ENCODE measurements around the gene PRPSAP2. TPM values are rescaled to one million over a fixed set of nuclear protein-coding genes. Genes with fewer than 3 reads are reported as not detected.
A peak's percentile ranks its signal among the peaks of the same experiment; 100 is the strongest.

Gene PRPSAP2
- total RNA-seq, 5 donors from 2014 or later (not counting 1 experiment from before 2014, with no cell fraction given) = 27.4 to 49.6 (median 39.6) TPM

- Mint-ChIP-seq H3K36me3 (no peaks in the 10 kb centered on the region), H3K27ac (no peak overlapping the region), H3K4me3 (no peak overlapping the region), H3K4me1 (peaks cover 11 to 23% (median 18%) of the 10 kb centered on the region in 3 donors), H3K27me3 (peaks cover 0 to 3% of the 10 kb centered on the region in 2 donors), H3K9me3 (no peaks in the 10 kb centered on the region)
- Histone ChIP-seq H3K4me3 (ENCODE audit: control insufficient read depth in 1 of 2, extremely low read depth in 1 of 2, low read length in 1 of 2) (no peak overlapping the region), H3K27me3 (replicated peaks in 1 of 2; ENCODE audit: control insufficient read depth in 2 of 2, extremely low read depth in 1 of 2, insufficient read depth in 2 of 2, low read length in 1 of 2) (peaks cover 0 to 4% of the 10 kb centered on the region in 2 experiments), H3K4me1 (ENCODE audit: control insufficient read depth in 1 of 2, extremely low read depth in 1 of 2, insufficient read depth in 2 of 2, low read length in 2 of 2) (peaks cover 0 to 26% of the 10 kb centered on the region in 2 experiments), H3K9me3 (no peaks in the 10 kb centered on the region), H3K36me3 (ENCODE audit: control insufficient read depth in 2 of 2, extremely low read depth in 1 of 2, insufficient read depth in 1 of 2, low read length in 1 of 2) (no peaks in the 10 kb centered on the region), H3K27ac (ENCODE audit: low read length) (no peak overlapping the region)
- 82% methylated on average over 16 of the region's 16 CpGs for WGBS (ENCODE audit: insufficient coverage)
- POLR2A ChIA-PET = no interaction called here
- CTCF ChIA-PET = interaction anchor here (0.6 to 1.9 kb wide), 9 partner anchors 17 to 1022 kb away, joined by 3 to 10 read pairs (median 3); partner anchors contain the start of gene FAM83G (in 1 of the 2)
- ATAC-seq (replicated peaks in 1 of 4) (no peak), DNase-seq (peak in 1 of 35 experiments; percentile 32)
Measured at GRCh38 chr17:18961634-18962493, 103.9 kb downstream of the PRPSAP2 start.

- H3K27me3 Mint-ChIP-seq = peaks cover 0 to 3% of the 10 kb centered on the region in 2 donors
- Histone ChIP-seq H3K9me3 (no peaks in the 10 kb centered on the region), H3K27me3 (replicated peaks in 1 of 2; ENCODE audit: control insufficient read depth in 2 of 2, extremely low read depth in 1 of 2, insufficient read depth in 2 of 2, low read length in 1 of 2) (peaks cover 0 to 4% of the 10 kb centered on the region in 2 experiments), H3K27ac (ENCODE audit: low read length) (no peak overlapping the region), H3K4me1 (ENCODE audit: control insufficient read depth in 1 of 2, extremely low read depth in 1 of 2, insufficient read depth in 2 of 2, low read length in 2 of 2) (peaks cover 0 to 25% of the 10 kb centered on the region in 2 experiments), H3K4me3 (ENCODE audit: control insufficient read depth in 1 of 2, extremely low read depth in 1 of 2, low read length in 1 of 2) (no peak overlapping the region), H3K36me3 (ENCODE audit: control insufficient read depth in 2 of 2, extremely low read depth in 1 of 2, insufficient read depth in 1 of 2, low read length in 1 of 2) (no peaks in the 10 kb centered on the region)
- no peak overlapping the region for H3K4me3 Mint-ChIP-seq
- H3K27ac Mint-ChIP-seq = no peak overlapping the region
- ATAC-seq (replicated peaks in 1 of 4) (no peak), DNase-seq (no peak)
- no peaks in the 10 kb centered on the region for H3K36me3 Mint-ChIP-seq
- POLR2A ChIA-PET = no interaction called here
- CTCF ChIA-PET = interaction anchor here (0.6 to 1.9 kb wide), 2 partner anchors 19 to 49 kb away, joined by 3 to 10 read pairs; no protein-coding TSS in a partner anchor
- 85% methylated on average over 5 of the region's 6 CpGs for whole genome bisulfite sequencing (ENCODE audit: insufficient coverage)
- no peaks in the 10 kb centered on the region for H3K9me3 Mint-ChIP-seq
- peaks cover 10 to 23% (median 16%) of the 10 kb centered on the region in 3 donors for H3K4me1 Mint-ChIP-seq
Measured at GRCh38 chr17:18962494-18962815, 104.5 kb downstream of the PRPSAP2 start.

GRCh38 chr17:18963126-18964017 lies 105.4 kb downstream of the PRPSAP2 start:
- H3K36me3 ChIP-seq (ENCODE audit: control insufficient read depth in 2 of 2, extremely low read depth in 1 of 2, insufficient read depth in 1 of 2, low read length in 1 of 2) = no peaks in the 10 kb centered on the region
- H3K9me3 ChIP-seq = no peaks in the 10 kb centered on the region
- no peaks in the 10 kb centered on the region for H3K9me3 Mint-ChIP-seq
- no peak for DNase-seq
- H3K4me1 Mint-ChIP-seq = peaks cover 8 to 14% (median 12%) of the 10 kb centered on the region in 3 donors
- peaks cover 0 to 3% of the 10 kb centered on the region in 2 donors for H3K27me3 Mint-ChIP-seq
- H3K4me3 ChIP-seq (ENCODE audit: control insufficient read depth in 1 of 2, extremely low read depth in 1 of 2, low read length in 1 of 2) = no peak overlapping the region
- H3K4me1 ChIP-seq (ENCODE audit: control insufficient read depth in 1 of 2, extremely low read depth in 1 of 2, insufficient read depth in 2 of 2, low read length in 2 of 2) = peaks cover 0 to 25% of the 10 kb centered on the region in 2 experiments
- no peak overlapping the region for H3K27ac ChIP-seq (ENCODE audit: low read length)
- peaks cover 0 to 4% of the 10 kb centered on the region in 2 experiments for H3K27me3 ChIP-seq (replicated peaks in 1 of 2; ENCODE audit: control insufficient read depth in 2 of 2, extremely low read depth in 1 of 2, insufficient read depth in 2 of 2, low read length in 1 of 2)
- ChIA-PET CTCF (interaction anchor here in 1 of 2 donors (0.6 kb wide), 1 partner anchor 754 kb away, joined by 3 read pairs; no protein-coding TSS in a partner anchor), POLR2A (no interaction called here)
- ATAC-seq (replicated peaks in 1 of 4) = no peak
- WGBS (ENCODE audit: insufficient coverage) = 93% methylated on average over 20 of the region's 23 CpGs
- no peak overlapping the region for H3K27ac Mint-ChIP-seq
- H3K36me3 Mint-ChIP-seq = no peaks in the 10 kb centered on the region
- H3K4me3 Mint-ChIP-seq = no peak overlapping the region

DNA sequence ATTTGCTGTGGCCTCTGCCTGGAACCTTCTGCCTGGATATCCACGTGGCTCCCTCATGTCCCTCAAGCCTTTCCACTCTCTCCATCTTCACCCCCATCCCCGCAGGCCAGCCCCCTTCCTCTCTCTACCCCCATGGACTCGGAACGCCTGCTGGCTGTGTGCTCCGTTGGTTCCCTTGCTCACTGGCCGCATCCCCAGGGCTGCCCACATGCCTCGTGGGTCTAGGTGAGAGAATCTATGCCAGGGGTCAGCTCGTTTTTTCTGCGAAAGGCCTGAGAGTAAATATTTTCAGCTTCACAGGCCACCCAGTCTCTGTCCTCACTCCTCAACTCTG lies 106.1 kb downstream of the PRPSAP2 start:
- Mint-ChIP-seq H3K4me1 (peaks cover 8 to 12% (median 8%) of the 10 kb centered on the region in 3 donors), H3K27me3 (peaks cover 0 to 3% of the 10 kb centered on the region in 2 donors), H3K4me3 (no peak overlapping the region), H3K36me3 (no peaks in the 10 kb centered on the region), H3K27ac (no peak overlapping the region), H3K9me3 (no peaks in the 10 kb centered on the region)
- ChIA-PET POLR2A (no interaction called here), CTCF (interaction anchor here in 1 of 2 donors (0.6 kb wide), 1 partner anchor 754 kb away, joined by 3 read pairs; no protein-coding TSS in a partner anchor)
- 91% methylated on average over 9 of the region's 9 CpGs for WGBS (ENCODE audit: insufficient coverage)
- H3K9me3 ChIP-seq = no peaks in the 10 kb centered on the region
- ATAC-seq (replicated peaks in 1 of 4) = no peak
- H3K4me1 ChIP-seq (ENCODE audit: control insufficient read depth in 1 of 2, extremely low read depth in 1 of 2, insufficient read depth in 2 of 2, low read length in 2 of 2) = peaks cover 0 to 26% of the 10 kb centered on the region in 2 experiments
- no peak overlapping the region for H3K27ac ChIP-seq (ENCODE audit: low read length)
- no peak for DNase-seq
- peaks cover 0 to 4% of the 10 kb centered on the region in 2 experiments for H3K27me3 ChIP-seq (replicated peaks in 1 of 2; ENCODE audit: control insufficient read depth in 2 of 2, extremely low read depth in 1 of 2, insufficient read depth in 2 of 2, low read length in 1 of 2)
- H3K36me3 ChIP-seq (ENCODE audit: control insufficient read depth in 2 of 2, extremely low read depth in 1 of 2, insufficient read depth in 1 of 2, low read length in 1 of 2) = no peaks in the 10 kb centered on the region
- H3K4me3 ChIP-seq (ENCODE audit: control insufficient read depth in 1 of 2, extremely low read depth in 1 of 2, low read length in 1 of 2) = no peak overlapping the region

- DNase-seq (no peak), ATAC-seq (replicated peaks in 1 of 4) (no peak)
- Mint-ChIP-seq H3K4me3 (no peak overlapping the region), H3K27me3 (peaks cover 0 to 3% of the 10 kb centered on the region in 2 donors), H3K27ac (peak overlapping the region in 1 of 2 donors; percentile 17), H3K36me3 (no peaks in the 10 kb centered on the region), H3K9me3 (no peaks in the 10 kb centered on the region), H3K4me1 (peaks cover 7 to 15% (median 8%) of the 10 kb centered on the region in 3 donors)
- CTCF ChIA-PET = no interaction called here
- Histone ChIP-seq H3K27ac (ENCODE audit: low read length) (no peak overlapping the region), H3K36me3 (ENCODE audit: control insufficient read depth in 2 of 2, extremely low read depth in 1 of 2, insufficient read depth in 1 of 2, low read length in 1 of 2) (no peaks in the 10 kb centered on the region), H3K4me3 (ENCODE audit: control insufficient read depth in 1 of 2, extremely low read depth in 1 of 2, low read length in 1 of 2) (no peak overlapping the region), H3K9me3 (no peaks in the 10 kb centered on the region), H3K4me1 (ENCODE audit: control insufficient read depth in 1 of 2, extremely low read depth in 1 of 2, insufficient read depth in 2 of 2, low read length in 2 of 2) (peaks cover 0 to 30% of the 10 kb centered on the region in 2 experiments), H3K27me3 (replicated peaks in 1 of 2; ENCODE audit: control insufficient read depth in 2 of 2, extremely low read depth in 1 of 2, insufficient read depth in 2 of 2, low read length in 1 of 2) (peaks cover 0 to 4% of the 10 kb centered on the region in 2 experiments)
- WGBS (ENCODE audit: insufficient coverage) = 90% methylated on average over 6 of the region's 9 CpGs
- POLR2A ChIA-PET = no interaction called here
Measured at GRCh38 chr17:18964550-18964949, 106.6 kb downstream of the PRPSAP2 start.

GRCh38 chr17:18965530-18966236 lies 107.8 kb downstream of the PRPSAP2 start:
- H3K36me3 Mint-ChIP-seq = no peaks in the 10 kb centered on the region
- peaks cover 0 to 3% of the 10 kb centered on the region in 2 donors for H3K27me3 Mint-ChIP-seq
- Histone ChIP-seq H3K36me3 (ENCODE audit: control insufficient read depth in 2 of 2, extremely low read depth in 1 of 2, insufficient read depth in 1 of 2, low read length in 1 of 2) (no peaks in the 10 kb centered on the region), H3K4me1 (ENCODE audit: control insufficient read depth in 1 of 2, extremely low read depth in 1 of 2, insufficient read depth in 2 of 2, low read length in 2 of 2) (peaks cover 0 to 26% of the 10 kb centered on the region in 2 experiments), H3K4me3 (ENCODE audit: control insufficient read depth in 1 of 2, extremely low read depth in 1 of 2, low read length in 1 of 2) (no peak overlapping the region), H3K27me3 (replicated peaks in 1 of 2; ENCODE audit: control insufficient read depth in 2 of 2, extremely low read depth in 1 of 2, insufficient read depth in 2 of 2, low read length in 1 of 2) (peaks cover 0 to 4% of the 10 kb centered on the region in 2 experiments), H3K9me3 (no peaks in the 10 kb centered on the region), H3K27ac (ENCODE audit: low read length) (no peak overlapping the region)
- H3K4me1 Mint-ChIP-seq = peaks cover 3 to 14% (median 13%) of the 10 kb centered on the region in 3 donors
- ChIA-PET POLR2A (no interaction called here), CTCF (no interaction called here)
- H3K27ac Mint-ChIP-seq = no peak overlapping the region
- no peak overlapping the region for H3K4me3 Mint-ChIP-seq
- no peak for DNase-seq
- WGBS (ENCODE audit: insufficient coverage) = 81% methylated on average over 7 of the region's 14 CpGs
- ATAC-seq (replicated peaks in 1 of 4) = no peak
- no peaks in the 10 kb centered on the region for H3K9me3 Mint-ChIP-seq
